SK-N-MC (cell line): ENCODE measurements around the gene TCF23.
"Not testable (repeated sequence)": the region's sequence is repeated elsewhere in the genome, so short reads cannot be mapped to it uniquely, and the experiment has no call there.

ENCODE experiments used
- EZH2 ChIP-seq: fragments of 200-600 bp; sonication (generic); IDR thresholded peaks from one replicate; pipeline ENCODE4 v1.6.1; 2017; ENCODE audit warnings: antibody characterized with exemption
- POLR2AphosphoS5 ChIP-seq: IDR thresholded peaks from 2 replicates; pipeline ENCODE4 v1.6.1; 2012; ENCODE audit warnings: mild to moderate bottlenecking, low read depth, low read length, borderline replicate concordance

- TF ChIP-seq POLR2AphosphoS5, EZH2: not testable (repeated sequence)
Measured at GRCh38 chr2:27110603-27111352, 38.0 kb upstream of the TCF23 start.
